ENCODE results near the gene CYB5A. TPM values are rescaled to one million over a fixed set of nuclear protein-coding genes. Genes with fewer than 3 reads are reported as not detected.

Gene CYB5A
- total RNA-seq, 1 donor from 2014 or later, result 28.3 TPM

GRCh38 chr18:74266161-74266560, 25.6 kb downstream of the CYB5A start:
- H3K4me1 Mint-ChIP-seq (ENCODE audit: low read depth, unreplicated experiment), result peaks cover 10% of the 10 kb centered on the region
- DNase-seq, result no peak
- no peak overlapping the region for H3K27ac Mint-ChIP-seq (ENCODE audit: unreplicated experiment)
- H3K9me3 Mint-ChIP-seq (ENCODE audit: unreplicated experiment), result peaks cover 4% of the 10 kb centered on the region
- TF ChIP-seq CTCF (IDR thresholded peaks at IDR 0.05; ENCODE audit: partially characterized antibody, unreplicated experiment), result no peak
- no peaks in the 10 kb centered on the region for H3K36me3 Mint-ChIP-seq (ENCODE audit: unreplicated experiment)
- H3K27me3 Mint-ChIP-seq (ENCODE audit: unreplicated experiment), result no peaks in the 10 kb centered on the region
- no peak overlapping the region for H3K4me3 Mint-ChIP-seq (ENCODE audit: unreplicated experiment)

- no peaks in the 10 kb centered on the region for H3K36me3 Mint-ChIP-seq (ENCODE audit: unreplicated experiment)
- no peak for DNase-seq
- TF ChIP-seq CTCF (IDR thresholded peaks at IDR 0.05; ENCODE audit: partially characterized antibody, unreplicated experiment), result no peak
- no peaks in the 10 kb centered on the region for H3K27me3 Mint-ChIP-seq (ENCODE audit: unreplicated experiment)
- no peak overlapping the region for H3K4me3 Mint-ChIP-seq (ENCODE audit: unreplicated experiment)
- peaks cover 4% of the 10 kb centered on the region for H3K9me3 Mint-ChIP-seq (ENCODE audit: unreplicated experiment)
- peaks cover 10% of the 10 kb centered on the region for H3K4me1 Mint-ChIP-seq (ENCODE audit: low read depth, unreplicated experiment)
- H3K27ac Mint-ChIP-seq (ENCODE audit: unreplicated experiment), result no peak overlapping the region
Observed at GRCh38 chr18:74265546-74266098, 26.1 kb downstream of the CYB5A start.

- Mint-ChIP-seq H3K36me3 (ENCODE audit: unreplicated experiment) (no peaks in the 10 kb centered on the region), H3K4me1 (ENCODE audit: low read depth, unreplicated experiment) (peaks cover 6% of the 10 kb centered on the region), H3K27ac (ENCODE audit: unreplicated experiment) (no peak overlapping the region), H3K27me3 (ENCODE audit: unreplicated experiment) (no peaks in the 10 kb centered on the region), H3K4me3 (ENCODE audit: unreplicated experiment) (no peak overlapping the region), H3K9me3 (ENCODE audit: unreplicated experiment) (peaks cover 4% of the 10 kb centered on the region)
- no peak for DNase-seq
- TF ChIP-seq CTCF (IDR thresholded peaks at IDR 0.05; ENCODE audit: partially characterized antibody, unreplicated experiment), result no peak
Observed at GRCh38 chr18:74264303-74265020, 27.3 kb downstream of the CYB5A start.

GRCh38 chr18:74261053-74261713, 30.6 kb downstream of the CYB5A start:
- Mint-ChIP-seq H3K4me3 (ENCODE audit: unreplicated experiment) (no peak overlapping the region), H3K4me1 (ENCODE audit: low read depth, unreplicated experiment) (peaks cover 15% of the 10 kb centered on the region), H3K36me3 (ENCODE audit: unreplicated experiment) (no peaks in the 10 kb centered on the region), H3K9me3 (ENCODE audit: unreplicated experiment) (peaks cover 2% of the 10 kb centered on the region), H3K27ac (ENCODE audit: unreplicated experiment) (no peak overlapping the region), H3K27me3 (ENCODE audit: unreplicated experiment) (no peaks in the 10 kb centered on the region)
- DNase-seq, result no peak
- TF ChIP-seq CTCF (IDR thresholded peaks at IDR 0.05; ENCODE audit: partially characterized antibody, unreplicated experiment), result no peak

- Mint-ChIP-seq H3K4me1 (ENCODE audit: low read depth, unreplicated experiment) (peaks cover 28% of the 10 kb centered on the region), H3K36me3 (ENCODE audit: unreplicated experiment) (no peaks in the 10 kb centered on the region), H3K27me3 (ENCODE audit: unreplicated experiment) (no peaks in the 10 kb centered on the region), H3K9me3 (ENCODE audit: unreplicated experiment) (peaks cover 2% of the 10 kb centered on the region), H3K4me3 (ENCODE audit: unreplicated experiment) (no peak overlapping the region), H3K27ac (ENCODE audit: unreplicated experiment) (no peak overlapping the region)
- DNase-seq, result no peak
- TF ChIP-seq CTCF (IDR thresholded peaks at IDR 0.05; ENCODE audit: partially characterized antibody, unreplicated experiment), result no peak
Observed at GRCh38 chr18:74259347-74259746, 32.4 kb downstream of the CYB5A start.
